T-helper 9 cell (primary cell): ENCODE data around the gene LRRC56.

ENCODE experiments used
- DNase-seq: peaks from one replicate; pipeline ENCODE4 v3.0.0-alpha.2; 2020

LRRC56 gene

GRCh38 chr11:601573-602245 is 64.4 kb downstream of the LRRC56 start:
- no peak for DNase-seq

GRCh38 chr11:603154-603553 is 65.8 kb downstream of the LRRC56 start:
- DNase-seq: no peak
